ENCODE data around the gene ARL17B.
"Not testable (repeated sequence)": the region's sequence is repeated elsewhere in the genome, so short reads cannot be mapped to it uniquely, and the experiment has no call there.

The ARL17B gene

DNA sequence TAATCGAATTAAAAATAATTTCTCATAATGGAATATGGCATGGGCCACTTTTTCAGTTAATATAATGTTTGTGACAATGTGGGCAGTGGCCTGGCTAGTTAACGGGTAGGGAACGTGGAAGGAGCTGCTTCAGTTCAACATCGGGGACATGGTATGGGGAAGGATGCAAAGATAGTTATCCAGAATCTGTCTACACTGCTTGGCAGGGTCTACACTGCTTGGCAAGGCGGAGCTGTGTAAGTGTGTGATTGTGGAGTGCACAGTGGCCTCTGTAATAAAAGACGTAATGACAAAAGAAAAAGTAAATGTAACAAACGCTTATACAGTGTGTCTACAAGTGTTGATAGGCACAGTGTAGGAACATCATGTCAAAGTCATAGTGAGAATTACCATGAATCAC is 74.0 kb downstream of the ARL17B start:
- DNase-seq = not testable (repeated sequence)

DNA sequence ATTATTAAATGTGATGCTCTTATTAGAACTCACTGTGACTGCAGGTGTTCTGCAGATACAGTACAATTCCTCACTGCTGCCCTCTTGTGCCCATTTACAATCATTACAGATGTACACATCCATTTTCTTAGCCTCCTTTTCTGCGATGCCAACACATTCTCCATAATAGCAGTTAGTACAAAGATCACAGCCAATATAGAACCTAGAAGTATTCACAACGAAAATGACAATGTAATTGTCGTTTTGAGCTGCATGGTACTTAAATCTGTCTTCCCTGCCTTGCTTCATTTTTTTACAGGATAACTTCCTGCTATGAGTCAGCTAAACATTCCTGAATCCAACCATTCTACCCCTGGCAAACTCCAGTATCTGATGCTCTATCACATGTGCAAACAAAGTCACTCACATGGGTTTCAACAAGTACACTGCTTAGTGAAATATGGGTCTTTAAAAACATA is 74.8 kb downstream of the ARL17B start:
- peak; percentile 41 for DNase-seq

DNA sequence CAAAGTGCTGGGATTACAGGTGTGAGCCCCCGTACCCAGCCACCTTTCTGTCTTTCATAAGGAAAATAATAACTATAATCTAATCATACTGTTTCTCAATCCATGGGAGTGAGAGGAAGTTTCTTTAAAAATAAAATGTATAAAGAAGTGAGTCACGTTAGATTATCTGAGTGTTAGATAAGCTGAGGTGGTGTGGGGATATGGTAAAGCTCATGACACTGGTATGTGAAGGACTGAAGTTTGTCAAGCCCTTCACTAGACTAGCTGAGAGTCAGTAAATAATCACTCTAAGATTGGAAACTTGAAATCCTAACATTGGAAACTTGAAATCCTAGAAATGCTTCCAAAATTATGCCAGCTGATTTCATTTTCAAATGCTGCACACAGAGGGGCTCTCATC is 76.1 kb downstream of the ARL17B start:
- DNase-seq = not testable (repeated sequence)

DNA sequence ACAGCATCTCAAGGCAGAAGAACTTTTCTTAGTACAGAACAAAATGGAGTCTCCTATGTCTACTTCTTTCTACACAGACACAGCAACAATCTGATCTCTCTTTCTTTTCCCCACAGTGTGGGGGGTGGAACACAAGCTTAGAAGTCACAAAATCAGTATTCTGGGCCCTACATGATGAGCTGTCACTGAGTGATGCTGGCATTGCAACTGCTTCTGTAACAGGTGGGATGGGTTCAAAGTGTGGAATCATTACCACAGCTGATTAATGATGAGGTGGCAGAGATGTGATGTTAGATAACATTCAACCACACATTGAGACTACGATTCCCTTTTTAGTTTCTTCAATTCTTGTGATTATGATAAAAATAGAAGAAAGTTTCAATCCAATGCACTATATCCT is 77.1 kb downstream of the ARL17B start:
- DNase-seq = not testable (repeated sequence)

DNA sequence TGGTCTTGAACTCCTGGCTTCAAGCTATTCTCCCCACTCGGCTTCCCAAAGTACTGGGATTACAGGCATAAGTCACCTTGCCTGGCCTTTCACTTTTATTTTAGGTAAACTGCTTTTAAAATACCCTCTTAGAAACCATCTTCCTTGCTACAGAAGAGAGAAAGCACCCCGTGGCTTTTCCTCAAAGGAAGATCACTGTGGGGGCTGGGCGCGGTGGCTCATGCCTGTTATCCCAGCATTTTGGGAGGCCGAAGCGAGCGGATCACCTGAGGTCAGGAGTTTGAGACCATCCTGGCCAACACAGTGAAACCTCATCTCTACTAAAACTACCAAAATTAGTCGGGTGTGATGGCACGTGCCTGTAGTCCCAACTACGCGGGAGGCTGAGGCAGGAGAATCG is 78.9 kb downstream of the ARL17B start:
- DNase-seq = not testable (repeated sequence)

DNA sequence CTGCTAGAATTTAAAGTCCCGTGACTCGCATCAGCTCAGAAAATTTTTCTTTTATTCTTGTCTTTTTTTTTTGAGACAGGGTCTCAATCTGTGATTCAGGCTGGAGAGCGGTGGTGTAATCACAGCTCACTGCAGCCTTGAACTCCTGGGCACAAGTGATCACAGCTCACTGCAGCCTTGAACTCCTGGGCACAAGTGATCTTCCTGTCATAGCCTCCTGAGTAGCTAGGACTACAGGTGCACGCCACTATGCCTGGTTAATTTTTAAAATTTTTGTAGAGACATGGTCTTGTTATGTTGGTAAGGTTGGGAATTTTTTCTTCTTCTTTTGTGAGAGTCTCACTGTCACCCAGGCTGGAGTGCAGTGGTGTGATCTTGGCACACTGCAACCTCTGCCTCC is 80.2 kb downstream of the ARL17B start:
- DNase-seq = not testable (repeated sequence)

DNA sequence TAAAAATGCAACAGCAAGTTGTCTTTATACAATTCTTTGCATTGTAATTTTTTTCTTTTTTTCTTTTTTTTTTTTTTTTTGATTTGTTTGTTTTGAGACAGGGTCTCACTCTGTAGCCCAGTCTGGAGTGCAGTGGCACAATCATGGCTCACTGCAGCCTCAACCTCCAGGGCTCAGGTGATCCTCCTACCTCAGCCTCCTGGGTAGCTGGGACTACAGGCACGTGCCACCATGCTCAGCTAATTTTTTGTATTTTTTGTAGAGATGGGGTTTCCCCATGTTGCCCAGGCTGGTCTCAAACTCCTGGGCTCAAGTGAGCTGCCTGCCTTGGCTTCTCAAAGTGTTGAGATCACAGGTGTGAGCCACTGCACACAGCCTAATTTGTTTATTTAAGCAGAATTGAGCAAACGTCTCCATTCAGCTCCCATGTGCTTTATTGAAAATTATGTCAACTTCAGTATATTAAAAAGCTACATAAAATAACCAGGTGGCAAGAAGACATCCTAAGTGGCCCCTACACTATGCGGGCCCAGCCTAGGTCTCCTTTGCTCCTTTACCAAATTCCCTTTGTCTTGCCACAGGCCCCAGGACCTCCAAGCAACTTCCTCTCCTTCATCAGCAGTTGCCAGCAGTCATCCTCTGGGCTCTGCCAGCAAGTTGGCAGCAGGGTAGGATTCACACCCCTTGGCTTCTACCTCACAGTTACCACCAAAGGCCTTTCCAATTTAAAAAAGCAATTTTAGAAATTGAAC is 84.7 kb downstream of the ARL17B start:
- not testable (repeated sequence) for DNase-seq

DNA sequence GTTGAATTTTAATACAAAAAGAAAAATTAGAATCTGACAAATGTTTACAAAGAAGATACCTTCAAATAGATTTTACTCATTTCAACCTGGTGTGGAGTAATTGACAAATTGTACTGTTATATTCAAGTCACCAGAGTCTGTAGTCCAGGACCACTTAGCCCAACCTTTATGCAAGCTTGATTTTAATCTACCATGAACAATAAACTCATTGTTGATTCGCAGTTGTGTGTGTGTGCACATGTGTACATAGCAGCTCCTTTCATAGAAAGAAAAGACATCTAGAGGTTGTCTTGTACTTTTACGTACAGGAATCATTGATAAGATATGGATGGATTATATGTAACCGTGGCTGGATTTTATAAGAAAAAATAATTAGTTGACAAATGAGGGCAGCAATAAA is 87.3 kb downstream of the ARL17B start:
- DNase-seq = no peak

DNA sequence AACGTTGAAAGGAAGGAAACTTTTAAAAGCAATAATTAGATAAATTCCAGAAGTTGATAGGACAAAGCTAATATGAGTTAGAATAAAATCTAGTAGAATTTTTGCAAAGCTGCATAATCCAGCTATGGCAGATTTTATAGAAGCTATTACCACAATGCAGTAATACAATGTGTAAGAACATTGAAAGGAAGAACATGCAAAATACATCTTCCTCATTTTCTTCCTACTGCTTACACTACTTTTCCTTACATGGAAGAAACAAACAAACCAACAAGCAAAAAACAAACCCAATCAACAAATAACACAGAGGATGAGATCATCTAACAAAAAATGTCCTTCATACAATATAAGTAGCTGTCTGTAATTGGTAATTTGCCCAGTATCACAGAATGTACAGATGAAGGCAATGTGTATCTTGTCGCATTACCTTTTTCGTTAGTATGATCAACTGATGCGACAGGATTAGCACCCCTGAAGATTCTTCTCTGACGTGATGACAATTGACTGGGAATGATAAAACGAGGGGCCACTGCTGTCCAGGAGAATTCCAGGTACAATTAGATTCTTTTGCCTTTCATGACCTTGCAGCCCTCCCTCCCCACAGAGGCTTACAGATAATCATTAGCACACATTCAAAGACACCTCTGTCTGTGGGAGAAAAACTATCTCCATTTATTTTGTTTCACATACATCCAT is 87.9 kb downstream of the ARL17B start:
- DNase-seq = no peak

DNA sequence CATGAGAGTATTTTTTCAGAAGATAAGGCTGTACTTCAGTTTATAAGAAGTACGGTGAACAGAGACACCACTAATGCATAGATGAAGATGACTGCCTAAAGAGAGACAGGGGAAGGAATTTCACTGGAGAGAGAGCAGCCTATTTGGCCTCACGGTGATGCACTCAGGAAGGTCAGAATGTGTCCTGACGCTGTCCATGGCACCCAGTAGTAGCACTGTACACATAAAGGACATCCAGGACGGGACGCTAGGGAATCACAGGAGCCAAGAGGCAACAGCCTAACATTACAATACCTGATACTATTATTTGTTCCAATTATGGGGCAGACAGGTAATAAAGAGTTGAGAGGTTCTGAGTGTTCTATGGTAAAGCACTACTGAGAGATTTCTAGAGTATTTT is 91.5 kb downstream of the ARL17B start:
- no peak for DNase-seq

DNA sequence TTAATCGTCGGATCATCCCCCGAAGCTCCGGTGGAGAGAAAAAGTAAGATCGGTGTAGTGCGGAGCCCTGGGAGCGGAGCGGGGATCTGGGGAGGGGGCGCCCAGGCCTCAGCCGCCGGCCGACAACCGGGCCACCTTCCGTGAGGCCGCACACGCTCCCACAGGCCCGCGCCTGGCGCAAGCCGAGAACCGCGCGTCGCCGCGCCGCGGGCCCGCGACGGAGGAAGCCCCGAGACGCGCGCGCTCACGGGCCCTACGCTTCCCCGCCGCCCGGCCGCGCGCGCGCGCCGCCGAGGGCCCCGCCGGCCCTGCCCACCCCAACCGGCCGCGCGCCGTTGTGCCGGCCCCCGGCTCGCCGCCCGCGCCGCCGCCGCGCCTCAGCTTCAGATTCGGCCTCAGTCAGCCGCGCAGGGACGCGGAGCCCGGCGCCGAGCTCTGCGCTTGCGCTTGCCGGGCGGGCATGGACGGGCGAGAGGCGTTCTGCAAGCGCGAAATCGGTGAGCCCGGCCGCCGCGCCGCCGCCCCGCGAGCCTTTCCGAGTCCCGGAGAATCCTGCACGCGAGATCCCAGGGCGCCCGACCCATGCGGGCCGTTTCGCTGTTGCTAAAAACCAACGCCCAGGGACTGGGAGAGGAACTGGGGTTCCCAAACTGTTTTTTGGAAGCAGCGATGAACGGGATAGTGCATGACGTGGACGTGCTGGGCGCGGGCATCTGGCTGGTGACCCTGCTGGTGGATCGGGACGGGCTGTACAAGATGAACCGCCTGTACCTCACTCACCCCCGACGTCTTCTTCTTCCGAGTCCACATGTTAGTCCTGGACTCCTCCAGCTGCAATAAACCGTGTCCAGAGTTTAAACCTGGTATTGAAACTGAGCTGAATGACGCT is 94.7 kb downstream of the ARL17B start:
- DNase-seq = peak; percentile 91

DNA sequence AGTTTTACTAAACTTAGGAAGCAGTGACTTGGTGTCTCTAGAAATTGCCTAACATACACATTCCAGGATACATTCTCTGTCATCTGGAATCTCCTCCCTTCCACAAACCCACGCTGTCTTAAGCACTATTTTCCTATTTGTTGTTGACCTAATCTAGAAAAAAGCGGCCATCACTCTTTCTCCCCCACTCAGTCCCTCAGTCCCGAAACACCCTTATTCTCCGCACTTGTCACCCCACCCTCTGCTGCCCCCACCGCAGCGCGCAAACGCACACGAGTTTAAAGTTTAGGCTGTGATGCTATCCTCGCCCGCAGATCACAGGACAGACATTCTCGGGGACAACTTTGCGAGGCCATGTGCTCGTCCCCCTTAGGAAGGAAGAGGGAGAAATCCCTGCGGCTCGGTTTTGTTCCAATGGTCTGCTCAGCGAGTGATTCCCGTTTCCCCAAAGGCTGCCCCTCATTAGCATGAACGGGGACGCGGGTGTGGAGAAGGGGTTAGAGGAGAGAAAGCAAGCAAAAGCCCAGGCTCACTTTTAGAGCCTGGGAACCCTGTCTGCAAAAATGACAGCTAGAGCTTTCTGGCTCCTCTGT is 95.4 kb downstream of the ARL17B start:
- peak; percentile 21 for DNase-seq

DNA sequence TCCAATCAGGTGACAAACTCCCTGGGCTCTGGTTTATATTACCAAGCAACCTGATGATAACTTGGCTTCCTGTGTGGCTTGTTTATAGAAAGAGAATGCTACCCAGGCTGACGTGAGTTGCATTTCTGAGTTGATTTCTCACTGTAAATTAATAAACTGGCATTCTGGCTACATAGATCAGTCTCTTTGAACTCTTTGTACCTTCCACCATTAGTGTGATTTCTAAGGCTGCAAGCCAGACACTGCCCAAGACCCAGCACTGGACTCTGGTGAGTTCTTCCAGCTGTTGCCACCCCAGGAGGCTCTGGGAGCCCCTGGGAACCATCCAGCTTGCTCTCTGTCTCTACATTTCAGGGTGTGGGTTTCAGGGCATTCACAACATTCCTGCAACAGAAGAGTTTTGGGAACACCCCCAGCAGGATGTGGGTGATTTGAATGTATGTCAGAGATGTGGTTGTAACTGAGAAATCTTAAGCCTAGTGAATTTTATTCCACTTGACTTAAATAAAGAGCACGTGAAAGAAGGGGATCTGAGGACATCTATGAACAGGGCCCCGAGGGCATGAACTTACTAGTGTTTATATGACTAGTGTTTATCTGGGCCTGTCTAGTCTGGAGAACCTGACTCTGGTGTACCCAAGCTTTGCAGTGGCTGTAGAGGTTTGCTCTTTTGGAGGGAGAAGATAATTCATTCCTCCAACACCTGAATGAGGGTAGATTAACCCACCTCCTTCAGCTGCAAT is 96.9 kb downstream of the ARL17B start:
- no peak for DNase-seq

DNA sequence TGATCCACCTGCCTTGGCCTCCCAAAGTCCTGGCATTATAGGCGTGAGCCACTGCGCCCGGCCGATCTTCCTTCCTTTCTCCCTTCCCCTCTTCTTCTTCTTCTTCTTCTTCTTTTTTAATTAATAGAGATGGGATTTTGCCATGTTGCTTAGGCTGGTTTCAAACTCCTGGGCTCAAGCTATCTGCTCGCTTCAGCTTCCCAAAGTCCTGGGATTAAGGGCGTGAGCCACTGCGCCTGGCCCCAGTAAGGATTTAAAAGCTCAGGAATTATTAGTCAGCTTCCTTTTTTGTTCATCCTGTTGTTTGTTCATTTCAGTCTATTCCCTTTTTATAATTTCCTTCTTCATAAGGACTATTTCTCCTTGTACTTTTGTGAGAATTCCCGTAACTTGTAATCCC is 99.3 kb downstream of the ARL17B start:
- no peak for DNase-seq

DNA sequence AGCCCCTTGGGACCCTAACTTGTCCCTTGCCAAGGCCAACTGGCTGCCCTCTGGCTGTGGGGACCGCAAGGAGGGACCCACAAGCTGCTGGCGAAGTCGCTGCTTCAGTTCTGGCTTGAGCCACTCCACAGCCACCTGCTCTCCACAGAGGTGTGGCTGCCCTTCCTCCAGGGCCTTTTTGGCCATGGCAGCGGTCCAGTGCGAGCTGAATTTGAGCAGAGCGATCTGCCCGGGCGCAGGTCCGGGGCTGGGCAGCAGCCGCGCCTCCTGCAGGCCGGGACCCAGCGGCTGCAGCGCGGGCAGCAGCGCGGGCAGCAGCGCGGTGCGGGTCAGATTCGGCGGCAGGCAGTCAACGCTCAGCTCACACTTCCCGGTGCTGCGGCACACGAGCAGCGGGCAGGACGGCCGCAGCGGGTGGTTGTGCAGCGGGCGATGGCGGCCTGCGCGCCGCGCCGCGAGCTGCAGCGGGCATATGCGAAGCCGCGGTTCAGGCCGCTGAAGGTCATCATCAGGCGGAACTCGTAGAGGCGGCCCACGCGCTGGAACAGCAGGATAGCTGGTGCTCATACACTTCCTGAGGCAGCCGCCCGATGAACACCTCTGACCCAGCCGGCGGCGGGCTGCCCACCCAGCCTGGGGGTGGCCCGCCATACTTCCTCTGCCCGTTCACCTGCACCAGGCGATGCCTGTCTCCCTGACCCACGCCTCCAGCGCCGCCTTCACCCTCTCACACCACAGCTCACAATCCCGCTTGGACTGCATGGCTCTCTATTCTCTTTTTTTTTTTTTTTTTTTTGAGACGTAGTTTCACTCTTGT is 101.5 kb downstream of the ARL17B start:
- DNase-seq = not testable (repeated sequence)

DNA sequence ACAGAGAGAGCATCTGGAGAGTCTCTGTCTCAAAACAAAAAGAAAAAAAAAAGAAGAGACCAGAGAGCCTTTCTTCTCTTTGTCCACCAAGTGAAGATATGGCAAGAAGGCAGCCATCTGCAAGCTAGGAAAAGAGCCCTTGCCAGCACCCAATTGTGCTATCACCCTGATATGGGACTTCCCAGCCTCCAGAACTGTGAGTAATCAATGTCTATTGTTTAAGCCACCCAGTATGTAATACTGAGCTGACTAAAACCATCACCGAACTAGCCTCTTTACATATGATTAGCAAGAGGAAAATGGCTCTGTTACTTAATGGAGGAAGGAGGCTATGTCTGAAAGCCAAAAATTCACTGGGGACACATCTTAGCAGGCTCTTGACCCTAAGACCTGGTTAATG is 105.2 kb downstream of the ARL17B start:
- DNase-seq = not testable (repeated sequence)

DNA sequence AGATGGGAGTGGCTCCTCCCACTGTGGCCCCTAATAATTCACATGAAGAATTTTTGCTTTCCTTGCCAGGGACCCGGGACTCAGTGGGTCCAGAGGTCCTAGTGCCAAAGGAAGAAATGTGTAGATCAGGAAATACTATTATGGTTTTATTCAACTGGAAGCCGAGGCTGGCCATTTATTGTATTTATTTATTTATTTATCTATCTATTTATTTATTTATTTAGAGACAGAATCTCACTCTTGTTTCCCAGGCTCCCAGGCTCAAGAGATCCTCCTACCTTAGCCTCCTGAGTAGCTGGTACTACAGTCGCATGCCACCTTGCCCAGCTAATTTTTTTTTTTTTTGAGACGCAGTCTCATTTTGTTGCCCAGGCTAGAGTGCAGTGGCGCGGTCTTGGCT is 107.4 kb downstream of the ARL17B start:
- not testable (repeated sequence) for DNase-seq

DNA sequence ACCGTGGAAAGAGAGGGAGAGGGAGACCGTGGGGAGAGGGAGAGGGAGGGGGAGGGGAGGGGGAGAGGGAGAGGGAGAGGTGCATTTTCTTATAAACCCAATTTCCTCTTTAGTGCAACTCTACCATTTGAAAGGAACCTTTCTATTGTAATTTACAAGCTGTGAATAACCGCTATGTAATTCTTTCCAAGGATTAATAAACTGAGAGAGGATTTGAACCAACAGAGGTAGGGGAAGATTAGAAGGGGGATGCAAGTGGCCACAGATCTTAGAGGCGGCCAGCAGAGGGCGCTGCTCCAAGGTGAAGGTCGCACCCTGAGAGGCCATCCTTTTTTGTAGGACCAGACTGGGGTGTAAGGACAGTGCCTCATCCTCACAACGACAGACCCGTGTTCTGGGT is 107.8 kb downstream of the ARL17B start:
- DNase-seq = peak; percentile 21

DNA sequence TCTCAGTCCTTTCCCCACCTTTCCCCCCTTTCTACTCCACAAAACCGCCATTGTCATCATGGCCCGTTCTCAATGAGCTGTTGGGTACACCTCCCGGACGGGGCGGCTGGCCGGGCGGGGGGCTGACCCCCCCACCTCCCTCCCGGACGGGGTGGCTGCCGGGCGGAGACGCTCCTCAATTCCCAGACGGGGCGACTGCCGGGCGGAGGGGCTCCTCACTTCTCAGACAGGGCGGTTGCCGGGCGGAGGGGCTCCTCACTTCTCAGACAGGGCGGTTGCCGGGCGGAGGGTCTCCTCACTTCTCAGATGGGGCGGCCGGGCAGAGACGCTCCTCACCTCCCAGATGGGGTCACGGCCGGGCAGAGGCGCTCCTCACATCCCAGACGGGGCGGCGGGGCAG is 108.8 kb downstream of the ARL17B start:
- DNase-seq = not testable (repeated sequence)

DNA sequence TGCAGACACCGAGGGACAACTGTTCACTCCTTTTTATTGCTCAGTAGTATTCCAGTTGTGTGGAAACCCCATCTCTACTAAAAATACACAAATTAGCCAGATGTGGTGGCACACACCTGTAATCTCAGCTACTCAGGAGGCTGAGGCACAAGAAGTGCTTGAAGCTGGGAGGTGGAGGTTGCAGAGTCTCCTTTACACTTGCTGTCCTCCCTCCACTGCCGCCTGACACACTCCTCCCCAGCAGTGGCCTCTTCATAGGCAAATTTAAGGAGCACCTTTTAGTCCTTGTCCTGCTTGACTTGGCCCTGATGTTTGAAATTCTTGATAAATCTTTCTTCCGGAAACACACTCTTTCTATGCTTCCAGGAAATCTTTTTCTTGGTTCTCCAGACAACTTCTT is 112.4 kb downstream of the ARL17B start:
- DNase-seq = not testable (repeated sequence)
